Measurements from ENCODE around the gene SLC6A19. TPM values are rescaled to one million over a fixed set of nuclear protein-coding genes. Genes with fewer than 3 reads are reported as not detected.

The SLC6A19 gene
- polyA plus RNA-seq, 1 of the 3 experiments (the other 2 are of a cell fraction): not detected

DNA sequence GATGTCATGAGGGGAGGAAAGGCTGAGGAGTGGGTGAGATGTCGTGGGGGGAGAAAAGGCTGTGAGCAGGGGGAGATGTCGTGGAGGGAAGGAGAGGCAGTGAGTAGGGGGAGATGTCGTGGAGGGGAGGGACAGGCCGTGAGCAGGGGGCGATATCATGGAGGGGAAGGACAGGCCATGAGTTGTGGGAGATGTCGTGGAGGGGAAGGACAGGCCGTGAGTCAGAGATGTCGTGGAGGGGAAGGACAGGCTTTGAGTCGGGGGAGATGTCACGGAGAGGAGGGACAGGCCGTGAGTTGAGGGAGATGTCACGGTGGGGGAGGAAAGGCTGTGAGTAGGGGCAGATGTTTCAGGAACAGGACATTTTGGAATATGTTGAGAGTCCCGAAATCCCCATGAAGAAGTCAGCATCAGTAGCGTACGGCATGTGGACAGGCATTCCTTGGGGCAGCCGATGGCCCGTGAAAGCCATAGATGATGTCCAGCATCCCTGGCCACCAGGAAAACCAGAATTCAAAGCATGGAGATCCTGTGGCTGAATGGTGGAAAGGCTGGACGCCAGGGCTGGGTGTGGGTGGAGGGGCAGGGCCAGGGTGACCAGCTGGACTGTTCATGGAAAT, 8.3 kb upstream of the SLC6A19 start:
- 11% methylated on average over 18 of the region's 18 CpGs for WGBS (ENCODE audit: low lambda C conversion rate)
- Histone ChIP-seq H3K36me3 (replicated peaks in 1 of 2; ENCODE audit: control insufficient read depth in 1 of 2, insufficient read depth in 2 of 2, low read length in 1 of 2) (no peaks in the 10 kb centered on the region), H3K9me3 (no peaks in the 10 kb centered on the region), H3K9me2 (no peaks in the 10 kb centered on the region), H3K79me2 (ENCODE audit: insufficient read depth) (no peaks in the 10 kb centered on the region), H3K27me3 (ENCODE audit: insufficient read depth) (peaks cover 41% of the 10 kb centered on the region; the same call in 1 of the 2 replicates), H3F3A (replicated peaks; ENCODE audit: insufficient read depth) (no peaks in the 10 kb centered on the region), H3K9ac (no peak overlapping the region), H3K4me2 (no peak overlapping the region), H2AFZ (ENCODE audit: low read depth) (no peak overlapping the region), H3K27ac (ENCODE audit: low read depth in 2 of 2, low read length in 1 of 2) (no peak overlapping the region), H3K4me3 (ENCODE audit: low read depth in 2 of 2, low read length in 1 of 2) (no peak overlapping the region), H4K20me1 (ENCODE audit: insufficient read depth) (no peaks in the 10 kb centered on the region), H3K4me1 (ENCODE audit: control insufficient read depth in 1 of 2, insufficient read depth in 2 of 2, low read depth in 1 of 2, low read length in 1 of 2) (no peaks in the 10 kb centered on the region)
- TF ChIP-seq, protein P1, sequence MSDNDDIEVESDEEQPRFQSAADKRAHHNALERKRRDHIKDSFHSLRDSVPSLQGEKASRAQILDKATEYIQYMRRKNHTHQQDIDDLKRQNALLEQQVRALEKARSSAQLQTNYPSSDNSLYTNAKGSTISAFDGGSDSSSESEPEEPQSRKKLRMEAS (IDR thresholded peaks at IDR 0.05; ENCODE audit: low read depth): no peak
- TF ChIP-seq TEAD4 (IDR thresholded peaks at IDR 0.05; ENCODE audit: borderline replicate concordance, insufficient read depth): no peak
- no peak for TF ChIP-seq TCF12 (IDR thresholded peaks at IDR 0.05)
- TF ChIP-seq RCOR1 (IDR thresholded peaks at IDR 0.05; ENCODE audit: low read length): no peak
- no peak for TF ChIP-seq JUND (IDR thresholded peaks at IDR 0.05)
- no peak for TF ChIP-seq MXI1 (IDR thresholded peaks at IDR 0.05; ENCODE audit: low read depth, low read length)
- no peak for TF ChIP-seq USF2 (IDR thresholded peaks at IDR 0.05; ENCODE audit: borderline replicate concordance, low read depth, low read length)
- TF ChIP-seq EZH2phosphoT487 (IDR thresholded peaks at IDR 0.05; ENCODE audit: borderline replicate concordance, low read depth): no peak
- TF ChIP-seq TAF1 (IDR thresholded peaks at IDR 0.05; ENCODE audit: borderline replicate concordance, low read depth, low read length): no peak
- no peak for TF ChIP-seq YY1 (IDR thresholded peaks at IDR 0.05; ENCODE audit: low read depth)
- TF ChIP-seq FOXJ3 (CRISPR knock-in tag; IDR thresholded peaks at IDR 0.05): no peak
- no peak for TF ChIP-seq RAD21 (IDR thresholded peaks at IDR 0.05; ENCODE audit: low read length)
- TF ChIP-seq ELF1 (IDR thresholded peaks at IDR 0.05): no peak
- TF ChIP-seq FOSL2 (IDR thresholded peaks at IDR 0.05; ENCODE audit: borderline replicate concordance, low read depth): no peak
- no peak for TF ChIP-seq SIN3A (IDR thresholded peaks at IDR 0.05; ENCODE audit: borderline replicate concordance, low read depth, low read length)
- TF ChIP-seq, protein P2, sequence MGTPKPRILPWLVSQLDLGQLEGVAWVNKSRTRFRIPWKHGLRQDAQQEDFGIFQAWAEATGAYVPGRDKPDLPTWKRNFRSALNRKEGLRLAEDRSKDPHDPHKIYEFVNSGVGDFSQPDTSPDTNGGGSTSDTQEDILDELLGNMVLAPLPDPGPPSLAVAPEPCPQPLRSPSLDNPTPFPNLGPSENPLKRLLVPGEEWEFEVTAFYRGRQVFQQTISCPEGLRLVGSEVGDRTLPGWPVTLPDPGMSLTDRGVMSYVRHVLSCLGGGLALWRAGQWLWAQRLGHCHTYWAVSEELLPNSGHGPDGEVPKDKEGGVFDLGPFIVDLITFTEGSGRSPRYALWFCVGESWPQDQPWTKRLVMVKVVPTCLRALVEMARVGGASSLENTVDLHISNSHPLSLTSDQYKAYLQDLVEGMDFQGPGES (IDR thresholded peaks at IDR 0.05; ENCODE audit: low read depth, low read length): no peak
- ChIA-PET CTCF (interaction anchor here (3.2 kb wide), 1 partner anchor 25 kb away, joined by 11 read pairs; no protein-coding TSS in a partner anchor), POLR2A (no interaction called here)
- no peak for DNase-seq

GRCh38 chr5:1193591-1193985, 7.8 kb upstream of the SLC6A19 start:
- 37% methylated on average over 27 of the region's 28 CpGs for WGBS (ENCODE audit: low lambda C conversion rate)
- no peak for TF ChIP-seq NFIC (IDR thresholded peaks at IDR 0.05; ENCODE audit: borderline replicate concordance)
- H3K9me2 ChIP-seq: no peaks in the 10 kb centered on the region
- H3F3A ChIP-seq (replicated peaks; ENCODE audit: insufficient read depth): no peaks in the 10 kb centered on the region
- no peaks in the 10 kb centered on the region for H3K4me1 ChIP-seq (ENCODE audit: control insufficient read depth in 1 of 2, insufficient read depth in 2 of 2, low read depth in 1 of 2, low read length in 1 of 2)
- no peaks in the 10 kb centered on the region for H3K9me3 ChIP-seq
- CTCF ChIA-PET: interaction anchor here (3.2 kb wide), 1 partner anchor 25 kb away, joined by 11 read pairs; no protein-coding TSS in a partner anchor
- H4K20me1 ChIP-seq (ENCODE audit: insufficient read depth): no peaks in the 10 kb centered on the region
- POLR2A ChIA-PET: no interaction called here
- H3K4me3 ChIP-seq (ENCODE audit: low read depth in 2 of 2, low read length in 1 of 2): no peak overlapping the region
- H3K27me3 ChIP-seq (ENCODE audit: insufficient read depth): peaks cover 45% of the 10 kb centered on the region; the same call in 1 of the 2 replicates
- no peak overlapping the region for H3K4me2 ChIP-seq
- H3K27ac ChIP-seq (ENCODE audit: low read depth in 2 of 2, low read length in 1 of 2): no peak overlapping the region
- no peak for DNase-seq
- H3K9ac ChIP-seq: no peak overlapping the region
- H3K79me2 ChIP-seq (ENCODE audit: insufficient read depth): no peaks in the 10 kb centered on the region
- H2AFZ ChIP-seq (ENCODE audit: low read depth): no peak overlapping the region
- no peaks in the 10 kb centered on the region for H3K36me3 ChIP-seq (replicated peaks in 1 of 2; ENCODE audit: control insufficient read depth in 1 of 2, insufficient read depth in 2 of 2, low read length in 1 of 2)

Measured in SK-N-SH (cell line).